PC-3 (cell line): ENCODE measurements around the gene KDM1A.

ENCODE experiments used
- EZH2 ChIP-seq: fragments of 300-600 bp; sonication (generic); IDR thresholded peaks from one replicate; pipeline ENCODE4 v1.6.1; 2017; ENCODE audit warnings: antibody characterized with exemption, mild to moderate bottlenecking, low read length; ENCODE audit not compliant: unreplicated experiment
- EZH2phosphoT487 ChIP-seq: fragments of 300-600 bp; sonication (generic); IDR thresholded peaks from 2 replicates; pipeline ENCODE4 v1.6.1; 2018; ENCODE audit warnings: mild to moderate bottlenecking, antibody characterized with exemption, low read length, borderline replicate concordance
- TF ChIP-seq, protein P1 (sequence below): fragments of 300-600 bp; sonication (generic); conservative IDR thresholded peaks from 2 replicates; pipeline ENCODE4 v1.5.1; 2017; ENCODE audit warnings: antibody characterized with exemption, low read depth, mild to moderate bottlenecking, low read length

DNA sequence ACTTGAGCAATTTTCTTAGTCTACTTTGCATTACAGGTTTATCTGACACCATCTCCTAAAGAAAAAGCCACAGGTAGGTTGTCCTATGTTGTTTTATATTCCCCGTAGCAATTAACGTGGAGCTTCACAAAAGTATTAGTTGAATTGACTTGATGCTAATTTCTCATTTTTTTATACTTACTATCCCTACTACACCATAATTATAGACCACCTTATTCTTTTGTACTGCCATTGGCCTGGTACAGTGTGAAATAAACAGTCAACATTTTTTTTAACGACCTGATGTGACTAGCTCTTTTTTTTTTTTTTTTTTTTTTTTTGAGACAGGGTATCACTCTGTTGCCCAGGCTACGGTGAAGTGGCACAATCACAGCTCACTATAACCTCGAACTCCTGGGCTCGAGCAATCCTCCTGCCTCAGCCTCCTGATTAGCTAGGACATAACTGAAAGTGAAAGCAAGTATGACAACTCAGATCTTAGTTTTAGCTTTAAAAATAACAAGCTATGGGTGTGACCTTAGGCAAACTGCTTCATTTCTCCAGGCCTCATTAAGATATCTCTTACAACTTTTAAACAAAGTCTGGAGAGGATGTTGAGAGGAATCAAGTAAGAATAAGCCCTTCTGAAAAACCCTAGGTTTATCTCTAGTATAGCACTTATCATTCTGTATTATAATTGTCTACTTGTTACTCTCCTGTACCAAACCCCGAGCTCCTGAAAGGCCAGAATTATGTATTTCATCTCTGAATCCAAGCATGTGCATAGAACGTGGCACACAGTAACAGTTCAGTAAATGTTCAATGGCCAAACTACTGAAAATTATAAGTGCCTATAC is 99.9 kb downstream of the KDM1A start:
- TF ChIP-seq, protein P1, sequence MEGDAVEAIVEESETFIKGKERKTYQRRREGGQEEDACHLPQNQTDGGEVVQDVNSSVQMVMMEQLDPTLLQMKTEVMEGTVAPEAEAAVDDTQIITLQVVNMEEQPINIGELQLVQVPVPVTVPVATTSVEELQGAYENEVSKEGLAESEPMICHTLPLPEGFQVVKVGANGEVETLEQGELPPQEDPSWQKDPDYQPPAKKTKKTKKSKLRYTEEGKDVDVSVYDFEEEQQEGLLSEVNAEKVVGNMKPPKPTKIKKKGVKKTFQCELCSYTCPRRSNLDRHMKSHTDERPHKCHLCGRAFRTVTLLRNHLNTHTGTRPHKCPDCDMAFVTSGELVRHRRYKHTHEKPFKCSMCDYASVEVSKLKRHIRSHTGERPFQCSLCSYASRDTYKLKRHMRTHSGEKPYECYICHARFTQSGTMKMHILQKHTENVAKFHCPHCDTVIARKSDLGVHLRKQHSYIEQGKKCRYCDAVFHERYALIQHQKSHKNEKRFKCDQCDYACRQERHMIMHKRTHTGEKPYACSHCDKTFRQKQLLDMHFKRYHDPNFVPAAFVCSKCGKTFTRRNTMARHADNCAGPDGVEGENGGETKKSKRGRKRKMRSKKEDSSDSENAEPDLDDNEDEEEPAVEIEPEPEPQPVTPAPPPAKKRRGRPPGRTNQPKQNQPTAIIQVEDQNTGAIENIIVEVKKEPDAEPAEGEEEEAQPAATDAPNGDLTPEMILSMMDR: no peak
- TF ChIP-seq EZH2 (no peak), EZH2phosphoT487 (no peak)
